ENCODE data around the gene FAM181B. TPM values are rescaled to one million over a fixed set of nuclear protein-coding genes. Genes with fewer than 3 reads are reported as not detected.

The FAM181B gene
- polyA plus RNA-seq, 3 donors, result 3.5 to 4.7 (median 3.7) TPM

DNA sequence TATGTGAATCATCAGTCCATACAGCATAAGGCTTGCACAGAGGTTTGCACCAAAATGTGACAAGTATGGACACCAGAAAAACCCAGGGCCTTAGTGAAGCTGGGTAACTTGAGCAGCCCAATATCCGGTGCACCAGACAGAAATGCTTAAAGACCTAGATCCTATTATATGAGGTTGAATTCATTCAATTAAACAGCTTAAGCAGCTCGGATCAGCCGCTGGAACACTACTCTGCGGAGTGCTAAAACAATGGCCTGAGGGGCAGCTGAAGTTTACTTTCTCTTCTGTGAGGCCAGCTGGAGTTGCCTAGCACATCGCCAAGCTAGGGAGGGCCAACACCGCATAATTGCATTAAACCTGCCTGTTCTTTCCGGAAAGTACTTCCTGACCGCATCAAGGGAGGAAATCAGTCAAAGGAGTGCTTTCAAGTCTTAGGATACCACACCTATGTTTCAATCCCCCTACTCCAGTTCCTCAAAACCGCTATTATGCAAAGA, 17.0 kb upstream of the FAM181B start:
- DNase-seq, result peak; percentile 64

GRCh38 chr11:82747471-82747870, 13.8 kb upstream of the FAM181B start:
- no peak for DNase-seq

- no peak for DNase-seq
These were observed 4.4 kb upstream of the FAM181B start for GRCh38 chr11:82738091-82738490.

DNA sequence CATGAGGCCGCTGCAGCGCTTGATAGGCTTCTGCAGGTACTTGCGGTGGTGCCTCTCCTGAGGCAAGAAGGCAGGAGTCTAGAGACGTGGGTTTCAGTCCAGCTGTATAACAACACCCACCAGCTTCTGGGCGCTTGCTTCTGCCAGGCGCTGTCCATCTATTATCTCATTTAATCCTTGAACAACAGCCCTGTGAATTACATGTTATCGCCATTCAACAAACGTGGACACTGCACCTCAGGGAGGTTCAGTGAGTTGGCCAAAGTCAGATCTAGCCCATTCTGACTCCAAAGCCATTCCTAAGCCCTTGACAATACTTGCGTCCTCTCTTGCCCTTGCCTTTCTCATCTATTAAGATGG, 436 bp upstream of the FAM181B start:
- DNase-seq, result no peak

DNA sequence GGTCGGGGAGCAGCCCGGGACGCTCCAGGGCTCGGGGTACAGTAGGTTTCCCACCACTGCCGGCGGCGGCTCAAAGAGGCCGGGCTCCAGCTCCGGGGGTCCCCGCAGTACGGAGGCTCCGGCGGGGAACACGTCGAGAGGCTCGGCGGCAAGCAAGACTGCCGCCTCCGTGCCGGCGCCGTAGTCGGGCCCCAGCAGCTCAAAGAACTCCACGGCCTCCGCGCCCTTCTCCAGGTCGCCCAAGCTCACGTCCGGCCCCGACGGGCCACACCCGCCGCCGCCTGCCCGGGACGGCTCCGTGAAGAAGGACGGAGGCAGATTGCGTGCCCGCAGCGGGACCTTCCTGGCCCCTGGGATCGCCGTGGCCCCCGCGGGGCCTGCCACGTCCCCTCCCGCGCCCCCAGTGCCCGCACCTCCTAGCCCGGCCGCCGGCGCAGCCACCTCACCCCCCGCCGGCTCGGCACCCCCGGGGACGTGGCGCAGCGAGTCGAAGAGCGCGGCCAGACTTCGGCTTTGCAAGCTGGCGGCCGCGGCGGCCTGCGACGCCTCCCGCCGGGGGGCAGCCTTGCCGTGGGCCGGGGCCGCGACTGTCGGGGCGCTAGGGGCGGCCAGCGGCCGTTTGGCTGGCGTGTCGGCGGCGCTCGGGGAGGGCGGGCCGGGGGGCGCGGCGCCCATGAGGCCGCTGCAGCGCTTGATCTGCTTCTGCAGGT, 775 bp downstream of the FAM181B start:
- DNase-seq, result peak; percentile 34

- DNase-seq, result no peak
These were observed 1.3 kb downstream of the FAM181B start for GRCh38 chr11:82732348-82732733.

- DNase-seq, result no peak
These were observed 1.9 kb downstream of the FAM181B start for GRCh38 chr11:82731691-82732277.

- no peak for DNase-seq
These were observed 2.9 kb downstream of the FAM181B start for GRCh38 chr11:82730754-82731153.

DNA sequence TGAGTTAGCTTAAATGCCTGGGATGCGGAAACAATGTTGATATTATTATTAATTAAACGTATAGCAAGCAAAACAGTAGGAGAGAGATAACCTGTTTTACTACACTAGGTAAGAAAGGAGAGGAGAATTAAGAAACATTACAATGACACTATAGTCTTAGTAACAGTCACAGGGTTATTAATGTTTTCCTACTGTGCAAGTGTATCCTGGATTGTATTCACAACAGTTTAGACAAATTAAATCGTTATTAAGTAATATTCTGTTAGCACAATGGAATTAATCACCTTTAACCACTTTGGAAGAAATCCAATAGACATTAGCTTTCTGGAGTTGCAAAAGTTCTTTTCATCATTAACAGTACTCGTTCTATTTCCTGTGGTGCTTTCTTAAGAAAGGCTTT, 3.4 kb downstream of the FAM181B start:
- no peak for DNase-seq

DNA sequence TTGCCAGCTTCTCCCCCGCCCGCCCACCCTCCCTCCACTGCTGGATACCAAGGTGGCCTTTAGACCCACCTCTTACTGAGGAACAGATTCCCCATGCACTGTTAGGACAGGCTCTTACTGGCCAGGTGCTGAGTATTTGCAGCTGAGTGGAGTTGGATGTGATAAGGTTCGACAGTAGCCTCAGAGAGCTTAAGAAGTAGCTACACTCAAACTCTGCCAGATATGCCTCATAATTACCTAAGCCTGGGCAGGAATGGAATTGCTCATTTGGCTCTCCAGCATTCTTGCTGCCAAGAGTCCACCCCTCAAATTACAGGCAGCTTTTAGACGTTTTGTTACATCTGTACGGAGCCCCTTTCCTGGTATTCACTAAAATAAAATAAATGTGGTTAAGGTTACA, 9.6 kb downstream of the FAM181B start:
- DNase-seq, result no peak

DNA sequence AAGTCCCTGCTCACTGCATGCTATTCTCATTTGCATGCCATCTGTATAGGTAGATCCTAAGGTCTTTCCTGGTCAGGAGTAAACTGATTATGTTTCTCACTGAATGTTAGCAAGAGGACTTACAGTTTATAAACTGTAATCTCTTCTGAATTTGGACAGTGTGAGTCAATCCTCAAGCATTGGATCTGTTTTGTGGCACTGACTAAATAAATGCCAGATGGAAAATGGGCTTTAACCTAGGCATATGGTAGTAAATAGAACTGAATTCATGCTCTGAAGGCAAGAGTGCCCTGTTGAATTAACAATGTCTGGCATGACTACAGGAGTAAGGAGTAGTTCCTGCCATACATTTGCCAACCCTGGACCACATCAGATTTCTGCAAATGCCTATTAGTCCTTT, 11.4 kb downstream of the FAM181B start:
- DNase-seq, result no peak

GRCh38 chr11:82720267-82721065, 13.2 kb downstream of the FAM181B start:
- DNase-seq, result no peak

- DNase-seq, result no peak
These were observed 14.1 kb downstream of the FAM181B start for GRCh38 chr11:82719361-82720105.

- DNase-seq, result no peak
These were observed 14.8 kb downstream of the FAM181B start for GRCh38 chr11:82718821-82719220.

DNA sequence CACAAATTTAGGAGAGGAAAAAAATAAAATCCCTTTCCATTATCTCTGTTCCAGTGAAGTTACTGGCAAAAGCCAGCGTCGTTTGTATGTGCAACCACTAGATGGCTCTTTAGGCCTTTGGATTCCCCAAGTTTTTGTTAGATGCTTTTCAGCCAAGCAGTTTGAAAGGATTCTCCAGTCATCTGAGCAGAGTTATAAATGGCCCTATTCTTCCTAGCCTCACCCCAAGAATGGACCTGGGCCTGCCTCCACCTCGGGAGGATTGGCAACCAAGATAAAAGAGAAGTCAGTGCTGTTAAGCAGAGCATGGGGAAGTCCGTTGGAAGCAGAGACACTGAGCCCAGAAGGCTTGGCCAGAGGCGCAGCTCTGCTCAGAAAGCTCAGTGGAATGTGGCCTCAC, 15.4 kb downstream of the FAM181B start:
- DNase-seq, result peak; percentile 20

- DNase-seq, result no peak
These were observed 19.1 kb downstream of the FAM181B start for GRCh38 chr11:82714346-82715174.

- no peak for DNase-seq
These were observed 22.0 kb downstream of the FAM181B start for GRCh38 chr11:82711648-82712047.

DNA sequence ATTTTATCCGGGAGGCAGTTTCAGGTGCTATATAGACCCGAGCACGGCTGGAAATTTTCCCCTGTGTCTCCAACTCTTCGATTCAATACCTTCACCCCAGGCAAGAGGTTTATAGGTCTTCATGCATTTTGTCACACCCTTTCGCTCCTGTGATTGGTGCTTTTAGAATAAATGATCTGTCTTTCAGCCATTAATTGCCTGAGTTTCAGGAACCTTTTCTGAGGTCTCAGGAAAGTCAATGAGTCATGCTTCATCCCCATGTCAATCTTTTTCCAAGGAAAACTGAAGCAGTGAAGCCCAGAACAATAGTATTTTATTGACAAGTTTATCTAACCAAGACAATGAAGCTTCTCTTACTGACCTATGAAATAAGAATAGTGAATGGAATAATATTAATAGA, 29.9 kb downstream of the FAM181B start:
- no peak for DNase-seq

DNA sequence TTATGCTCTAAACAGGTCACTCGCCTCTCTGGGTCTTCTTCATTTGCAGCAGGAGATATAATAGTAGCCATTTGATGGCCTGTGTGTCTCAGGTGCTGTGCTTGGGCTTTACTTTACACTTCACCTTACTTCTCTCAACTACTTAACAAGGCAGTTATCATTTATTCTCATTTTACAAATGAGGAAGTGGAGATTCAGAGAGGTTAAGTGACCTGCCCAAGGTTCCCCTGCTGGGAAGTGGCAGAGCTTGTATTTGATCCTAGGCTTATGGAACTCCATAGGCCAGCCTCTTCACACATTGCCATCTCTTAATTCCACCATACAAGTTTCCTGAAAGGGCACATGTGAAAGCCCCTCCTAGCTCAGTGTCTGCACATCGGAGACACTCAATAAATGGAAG, 30.4 kb downstream of the FAM181B start:
- no peak for DNase-seq

DNA sequence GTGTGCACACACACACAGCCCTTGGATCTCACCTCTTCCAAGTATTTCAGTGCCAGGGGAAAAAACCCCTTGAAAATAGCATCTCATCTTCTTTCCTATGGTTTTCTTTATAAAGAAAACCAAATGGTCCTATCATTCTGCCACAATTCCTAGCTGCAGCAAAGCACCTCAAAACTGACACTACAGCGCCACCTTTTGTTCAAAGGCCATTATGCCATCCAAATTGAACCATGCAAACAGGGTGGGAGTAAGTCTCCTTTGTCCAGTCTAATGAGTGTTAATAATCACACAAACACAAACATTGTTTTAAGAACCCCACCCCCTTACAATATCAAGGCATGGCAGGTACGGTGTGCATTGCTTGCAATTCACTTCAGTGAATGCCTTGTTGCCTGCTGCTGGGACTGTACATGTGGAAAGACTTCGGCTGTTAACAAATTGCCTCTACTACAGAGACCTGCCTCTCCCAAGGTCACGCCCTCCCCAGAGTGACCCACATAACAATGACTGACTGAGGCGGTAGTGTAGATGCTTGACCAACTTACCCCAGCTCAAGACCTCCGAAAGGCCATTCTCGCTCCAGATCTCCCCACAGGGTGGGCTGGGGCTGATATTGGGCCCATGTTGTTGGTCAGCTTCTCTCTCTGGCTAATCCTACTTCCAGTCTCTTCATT, 31.7 kb downstream of the FAM181B start:
- DNase-seq, result peak; percentile 47
